22Rv1 (cell line): ENCODE data around the gene PCDHA6.

Experiments used
- CTCF ChIP-seq: fragments of 450-650 bp; IDR thresholded peaks from 2 replicates; pipeline ENCODE4 v1.5.1; 2017; ENCODE audit warnings: mild to moderate bottlenecking
- ZFX ChIP-seq: fragments of 450-650 bp; IDR thresholded peaks from 2 replicates; pipeline ENCODE4 v1.6.1; 2017; ENCODE audit warnings: antibody characterized with exemption, borderline replicate concordance

GRCh38 chr5:140877262-140877581 is 49.5 kb downstream of the PCDHA6 start:
- TF ChIP-seq CTCF (no peak), ZFX (no peak)
